GM20000 (cell line): ENCODE results near the gene TNS4.

Experiments
- DNase-seq: peaks from one replicate; pipeline ENCODE4 v3.0.0; 2012; ENCODE audit warnings: low spot score
- TF ChIP-seq, protein P1 (sequence below): IDR thresholded peaks from 2 replicates; pipeline ENCODE4 v1.5.1; 2012; ENCODE audit warnings: mild to moderate bottlenecking, control low read depth; ENCODE audit errors: extremely low read depth, missing control alignments

TNS4 gene

DNA sequence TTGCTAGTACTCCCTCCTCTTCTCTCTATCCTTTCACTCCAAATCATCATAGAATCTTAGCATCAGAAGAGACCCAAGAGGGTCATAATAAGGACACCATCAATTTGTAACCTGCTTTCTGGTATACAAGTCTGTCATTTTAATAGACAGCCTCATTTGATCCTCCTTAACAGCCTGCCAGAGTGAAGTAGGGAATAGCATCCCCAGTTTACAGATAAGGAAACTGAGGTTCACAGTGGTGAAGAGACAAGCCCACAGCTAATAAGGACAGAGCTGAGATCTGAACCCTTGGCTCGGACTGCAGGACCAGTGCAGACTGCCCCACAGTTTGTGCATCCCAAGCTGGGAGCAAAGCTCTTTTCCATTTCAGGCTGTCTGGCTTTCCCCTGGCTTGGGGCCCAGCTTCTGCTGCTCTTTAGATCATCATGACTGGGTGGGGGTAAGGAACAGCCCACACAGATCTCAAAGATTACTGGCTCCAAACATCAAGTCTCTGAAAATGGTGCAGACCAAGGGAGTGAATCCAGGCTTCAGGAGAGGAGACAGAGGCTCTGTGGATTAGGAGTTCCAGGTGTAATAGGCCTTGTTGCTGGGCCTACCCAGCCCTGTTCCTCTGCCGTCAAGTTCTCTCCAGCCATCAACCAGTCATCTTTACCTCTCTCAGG lies 68.4 kb downstream of the TNS4 start:
- TF ChIP-seq, protein P1, sequence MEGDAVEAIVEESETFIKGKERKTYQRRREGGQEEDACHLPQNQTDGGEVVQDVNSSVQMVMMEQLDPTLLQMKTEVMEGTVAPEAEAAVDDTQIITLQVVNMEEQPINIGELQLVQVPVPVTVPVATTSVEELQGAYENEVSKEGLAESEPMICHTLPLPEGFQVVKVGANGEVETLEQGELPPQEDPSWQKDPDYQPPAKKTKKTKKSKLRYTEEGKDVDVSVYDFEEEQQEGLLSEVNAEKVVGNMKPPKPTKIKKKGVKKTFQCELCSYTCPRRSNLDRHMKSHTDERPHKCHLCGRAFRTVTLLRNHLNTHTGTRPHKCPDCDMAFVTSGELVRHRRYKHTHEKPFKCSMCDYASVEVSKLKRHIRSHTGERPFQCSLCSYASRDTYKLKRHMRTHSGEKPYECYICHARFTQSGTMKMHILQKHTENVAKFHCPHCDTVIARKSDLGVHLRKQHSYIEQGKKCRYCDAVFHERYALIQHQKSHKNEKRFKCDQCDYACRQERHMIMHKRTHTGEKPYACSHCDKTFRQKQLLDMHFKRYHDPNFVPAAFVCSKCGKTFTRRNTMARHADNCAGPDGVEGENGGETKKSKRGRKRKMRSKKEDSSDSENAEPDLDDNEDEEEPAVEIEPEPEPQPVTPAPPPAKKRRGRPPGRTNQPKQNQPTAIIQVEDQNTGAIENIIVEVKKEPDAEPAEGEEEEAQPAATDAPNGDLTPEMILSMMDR: no peak
- no peak for DNase-seq

DNA sequence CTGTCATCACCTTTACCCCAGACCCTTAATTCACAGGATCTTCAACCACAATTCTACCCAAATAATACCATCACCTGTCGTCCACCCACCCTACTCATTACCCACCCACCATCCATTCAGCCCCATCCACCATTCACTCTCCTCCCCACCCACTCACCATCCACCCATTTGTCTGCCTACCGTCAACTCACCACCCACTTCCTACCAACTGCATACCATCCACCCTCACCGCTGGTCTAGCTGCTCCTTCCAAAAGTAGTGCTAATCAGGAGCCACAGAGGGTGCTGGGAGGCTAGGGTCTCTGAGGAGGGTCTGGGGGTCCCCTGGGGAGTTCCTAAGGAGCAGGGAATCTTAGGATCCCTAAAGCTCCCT lies 70.2 kb downstream of the TNS4 start:
- no peak for DNase-seq
- TF ChIP-seq, protein P1: no peak

DNA sequence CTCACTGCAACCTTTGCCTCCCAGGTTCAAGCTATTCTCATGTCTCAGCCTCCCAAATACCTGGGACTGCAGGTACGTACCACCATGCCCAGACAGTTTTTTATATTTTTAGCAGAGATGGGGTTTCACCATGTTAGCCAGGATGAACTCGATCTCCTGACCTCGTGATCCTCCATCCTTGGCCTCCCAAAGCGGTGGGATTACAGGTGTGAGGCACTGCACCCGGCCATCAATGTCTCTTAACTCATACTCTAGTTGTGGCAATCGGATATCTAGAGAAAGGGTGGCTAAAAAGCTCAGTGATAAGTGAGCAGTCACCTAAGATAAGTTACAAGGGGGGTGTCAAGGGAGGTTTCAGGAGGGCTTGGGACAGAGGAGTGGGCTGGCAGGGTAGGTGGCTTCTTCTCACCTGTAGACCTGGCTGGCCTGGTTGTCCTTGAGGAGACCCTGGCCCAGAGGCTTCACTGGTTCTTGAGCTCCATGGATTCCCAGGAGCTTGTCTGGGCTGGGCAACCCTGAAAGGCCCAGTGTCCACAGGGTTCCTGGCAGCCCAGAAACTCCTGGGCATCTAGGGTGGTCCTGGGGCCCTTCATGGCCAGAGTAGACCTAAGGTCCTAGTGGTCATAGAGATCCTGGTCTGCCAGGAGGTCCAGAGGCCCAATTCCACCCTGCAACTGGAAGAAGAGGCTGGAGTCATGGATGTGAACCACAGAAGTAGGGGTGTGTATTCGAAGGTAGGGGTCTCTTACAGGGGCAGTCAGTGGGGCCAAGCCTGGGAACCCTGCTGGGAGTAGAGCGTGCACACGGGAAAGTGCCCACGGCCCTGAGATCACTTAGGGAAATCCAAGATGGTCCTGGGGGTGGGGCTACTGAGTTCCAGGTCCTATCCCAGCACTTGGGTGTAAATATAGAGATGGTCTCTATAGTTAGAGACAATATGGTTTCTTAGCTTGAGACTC lies 70.9 kb downstream of the TNS4 start:
- no peak for DNase-seq

DNA sequence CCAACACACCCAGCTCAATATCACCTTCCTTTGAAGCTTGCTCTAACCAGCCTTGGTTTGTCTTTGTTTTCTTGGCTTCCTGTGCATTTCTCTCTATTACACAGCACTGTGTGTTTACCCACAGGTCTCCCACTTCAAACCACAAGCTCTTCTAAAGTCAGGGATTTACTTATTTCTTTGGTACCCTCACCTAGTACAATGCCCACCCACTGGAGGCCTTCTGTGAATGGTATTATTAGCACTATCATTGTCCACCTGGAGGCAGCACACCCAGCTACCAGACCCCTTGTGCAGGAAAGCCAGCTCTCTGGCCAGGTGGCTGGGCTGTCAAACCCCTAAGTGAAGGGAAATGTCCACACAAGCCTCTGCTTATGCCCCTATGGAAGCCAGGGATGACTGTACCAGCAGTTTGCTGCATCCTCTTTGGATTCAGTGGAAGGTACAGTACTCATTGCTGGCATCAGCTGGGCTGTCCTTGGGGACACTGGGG lies 74.4 kb downstream of the TNS4 start:
- TF ChIP-seq, protein P1: no peak
- DNase-seq: no peak

More for the DNA sequence above, 70.9 kb downstream of the TNS4 start:
- TF ChIP-seq, protein P1: no peak
